ENCODE data around the gene TUBGCP3. TPM values are rescaled to one million over a fixed set of nuclear protein-coding genes. Genes with fewer than 3 reads are reported as not detected.

The TUBGCP3 gene
- total RNA-seq, 1 donor from 2014 or later, result 22.4 TPM

GRCh38 chr13:112447761-112448603 lies 140.0 kb downstream of the TUBGCP3 start:
- H3K27me3 ChIP-seq, result no peaks in the 10 kb centered on the region

GRCh38 chr13:112447306-112447705 lies 140.6 kb downstream of the TUBGCP3 start:
- no peak for TF ChIP-seq CTCF (IDR thresholded peaks at IDR 0.05)
- Histone ChIP-seq H3K4me3 (no peak overlapping the region), H3K27me3 (no peaks in the 10 kb centered on the region), H3K27ac (no peak overlapping the region), H3K36me3 (no peaks in the 10 kb centered on the region), H3K9me3 (no peaks in the 10 kb centered on the region), H3K4me1 (no peaks in the 10 kb centered on the region)
- no peak for DNase-seq (ENCODE audit: low spot score in 2 of 2)
- intact Hi-C loops (cut with DNase I), result loop anchor here (10.0 kb wide), 1 partner anchor 973 kb away; no protein-coding TSS in a partner anchor

More at GRCh38 chr13:112447761-112448603, 140.0 kb downstream of the TUBGCP3 start:
- Histone ChIP-seq H3K9me3 (no peaks in the 10 kb centered on the region), H3K4me1 (no peaks in the 10 kb centered on the region), H3K27ac (no peak overlapping the region), H3K4me3 (no peak overlapping the region), H3K36me3 (no peaks in the 10 kb centered on the region)
- DNase-seq (ENCODE audit: low spot score in 2 of 2), result no peak
- intact Hi-C loops (cut with DNase I), result loop anchor here (10.0 kb wide), 1 partner anchor 973 kb away; no protein-coding TSS in a partner anchor
- TF ChIP-seq CTCF (IDR thresholded peaks at IDR 0.05), result no peak

- intact Hi-C loops (cut with DNase I), result loop anchor here (10.0 kb wide), 1 partner anchor 972 kb away; no protein-coding TSS in a partner anchor
- Histone ChIP-seq H3K4me1 (no peaks in the 10 kb centered on the region), H3K27ac (no peak overlapping the region), H3K4me3 (no peak overlapping the region), H3K36me3 (no peaks in the 10 kb centered on the region), H3K27me3 (no peaks in the 10 kb centered on the region), H3K9me3 (no peaks in the 10 kb centered on the region)
- TF ChIP-seq CTCF (IDR thresholded peaks at IDR 0.05), result no peak
- no peak for DNase-seq (ENCODE audit: low spot score in 2 of 2)
These were observed 141.1 kb downstream of the TUBGCP3 start for GRCh38 chr13:112446867-112447266.

GRCh38 chr13:112446347-112446861 lies 141.5 kb downstream of the TUBGCP3 start:
- no peaks in the 10 kb centered on the region for H3K27me3 ChIP-seq

More at GRCh38 chr13:112446347-112446861, 141.5 kb downstream of the TUBGCP3 start:
- H3K4me3 ChIP-seq, result no peak overlapping the region
- H3K27ac ChIP-seq, result no peak overlapping the region
- no peaks in the 10 kb centered on the region for H3K4me1 ChIP-seq
- H3K9me3 ChIP-seq, result no peaks in the 10 kb centered on the region
- no peak for TF ChIP-seq CTCF (IDR thresholded peaks at IDR 0.05)
- intact Hi-C loops (cut with DNase I), result loop anchor here (10.0 kb wide), 1 partner anchor 972 kb away; no protein-coding TSS in a partner anchor
- DNase-seq (ENCODE audit: low spot score in 2 of 2), result no peak
- H3K36me3 ChIP-seq, result no peaks in the 10 kb centered on the region

All from ascending aorta (tissue), 2 donors.